ENCODE results near the gene CELF1.

DNA sequence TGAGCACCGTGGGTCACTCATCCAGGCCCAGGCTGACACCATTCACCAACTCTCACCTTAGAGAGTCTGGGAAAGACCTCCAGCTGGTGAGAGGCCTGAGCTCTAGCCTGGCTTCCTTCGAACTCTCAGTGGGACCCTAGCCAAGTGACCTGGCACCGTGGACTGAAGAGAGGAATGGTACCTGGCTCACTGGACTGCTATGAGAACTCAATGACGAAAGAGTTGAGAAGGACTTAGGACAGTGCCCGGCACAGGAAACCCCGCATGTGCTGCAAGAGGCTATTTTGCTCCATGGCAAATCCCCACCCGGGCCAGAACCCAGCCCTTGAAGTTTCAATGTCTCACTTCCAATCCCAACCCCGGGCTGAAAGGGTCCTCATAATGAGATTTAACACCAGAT, 103.4 kb downstream of the CELF1 start:
- TF ChIP-seq, protein P1, sequence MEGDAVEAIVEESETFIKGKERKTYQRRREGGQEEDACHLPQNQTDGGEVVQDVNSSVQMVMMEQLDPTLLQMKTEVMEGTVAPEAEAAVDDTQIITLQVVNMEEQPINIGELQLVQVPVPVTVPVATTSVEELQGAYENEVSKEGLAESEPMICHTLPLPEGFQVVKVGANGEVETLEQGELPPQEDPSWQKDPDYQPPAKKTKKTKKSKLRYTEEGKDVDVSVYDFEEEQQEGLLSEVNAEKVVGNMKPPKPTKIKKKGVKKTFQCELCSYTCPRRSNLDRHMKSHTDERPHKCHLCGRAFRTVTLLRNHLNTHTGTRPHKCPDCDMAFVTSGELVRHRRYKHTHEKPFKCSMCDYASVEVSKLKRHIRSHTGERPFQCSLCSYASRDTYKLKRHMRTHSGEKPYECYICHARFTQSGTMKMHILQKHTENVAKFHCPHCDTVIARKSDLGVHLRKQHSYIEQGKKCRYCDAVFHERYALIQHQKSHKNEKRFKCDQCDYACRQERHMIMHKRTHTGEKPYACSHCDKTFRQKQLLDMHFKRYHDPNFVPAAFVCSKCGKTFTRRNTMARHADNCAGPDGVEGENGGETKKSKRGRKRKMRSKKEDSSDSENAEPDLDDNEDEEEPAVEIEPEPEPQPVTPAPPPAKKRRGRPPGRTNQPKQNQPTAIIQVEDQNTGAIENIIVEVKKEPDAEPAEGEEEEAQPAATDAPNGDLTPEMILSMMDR (IDR thresholded peaks at IDR 0.05; ENCODE audit: low read length) = no peak
- TF ChIP-seq EZH2 (optimal IDR thresholded peaks at IDR 0.05; ENCODE audit: low read depth, low read length) = no peak
- TF ChIP-seq EZH2phosphoT487 (IDR thresholded peaks at IDR 0.05; ENCODE audit: low read length) = no peak

Measured in MM.1S (cell line).